ENCODE results near the gene HAND2.

Gene HAND2

GRCh38 chr4:173500841-173501591, 29.0 kb downstream of the HAND2 start:
- DNase-seq, result no peak

- DNase-seq, result no peak
These were observed 30.1 kb downstream of the HAND2 start for GRCh38 chr4:173499658-173500535.

GRCh38 chr4:173498771-173499170, 31.3 kb downstream of the HAND2 start:
- no peak for DNase-seq

DNA sequence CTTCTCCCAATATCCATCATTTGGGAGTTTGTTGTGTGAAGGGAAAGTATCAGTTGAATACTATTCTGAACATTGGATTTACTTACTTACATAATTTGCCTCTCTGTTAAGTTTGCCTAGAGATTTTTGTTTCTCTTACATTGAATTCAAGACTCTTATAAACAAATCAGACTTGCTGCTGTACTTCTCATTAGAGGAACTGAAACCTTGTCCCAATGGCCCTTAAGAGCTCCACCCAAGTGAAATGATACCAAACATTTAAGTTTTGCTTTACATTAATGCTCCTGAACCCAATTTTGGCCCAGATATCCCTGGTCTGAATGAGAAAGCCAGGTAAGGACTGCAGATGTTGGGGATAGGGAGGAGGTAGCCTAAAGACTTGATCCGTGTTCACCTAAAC, 32.0 kb downstream of the HAND2 start:
- no peak for DNase-seq

GRCh38 chr4:173494013-173494970, 35.7 kb downstream of the HAND2 start:
- peak; percentile 83 for DNase-seq

GRCh38 chr4:173493041-173493440, 37.0 kb downstream of the HAND2 start:
- DNase-seq, result no peak

DNA sequence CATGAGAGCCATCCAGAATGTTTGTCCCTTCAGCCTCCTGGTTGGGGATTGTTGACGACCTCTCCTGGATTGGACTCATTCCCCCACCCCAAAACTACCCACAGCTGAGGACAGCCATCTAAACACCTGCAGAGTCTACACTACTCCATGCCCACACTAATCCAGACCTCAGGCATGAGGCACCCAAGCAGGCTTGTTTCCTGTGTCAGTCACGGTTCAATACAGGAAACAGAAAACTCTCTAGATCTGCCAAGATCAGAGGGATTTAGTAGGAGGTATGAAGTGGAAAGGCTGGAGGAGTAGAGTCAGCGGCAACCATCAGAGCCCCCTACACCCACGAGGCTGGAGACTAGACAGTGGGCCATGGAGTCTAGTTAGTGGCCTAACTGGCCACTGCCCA, 37.7 kb downstream of the HAND2 start:
- no peak for DNase-seq

DNA sequence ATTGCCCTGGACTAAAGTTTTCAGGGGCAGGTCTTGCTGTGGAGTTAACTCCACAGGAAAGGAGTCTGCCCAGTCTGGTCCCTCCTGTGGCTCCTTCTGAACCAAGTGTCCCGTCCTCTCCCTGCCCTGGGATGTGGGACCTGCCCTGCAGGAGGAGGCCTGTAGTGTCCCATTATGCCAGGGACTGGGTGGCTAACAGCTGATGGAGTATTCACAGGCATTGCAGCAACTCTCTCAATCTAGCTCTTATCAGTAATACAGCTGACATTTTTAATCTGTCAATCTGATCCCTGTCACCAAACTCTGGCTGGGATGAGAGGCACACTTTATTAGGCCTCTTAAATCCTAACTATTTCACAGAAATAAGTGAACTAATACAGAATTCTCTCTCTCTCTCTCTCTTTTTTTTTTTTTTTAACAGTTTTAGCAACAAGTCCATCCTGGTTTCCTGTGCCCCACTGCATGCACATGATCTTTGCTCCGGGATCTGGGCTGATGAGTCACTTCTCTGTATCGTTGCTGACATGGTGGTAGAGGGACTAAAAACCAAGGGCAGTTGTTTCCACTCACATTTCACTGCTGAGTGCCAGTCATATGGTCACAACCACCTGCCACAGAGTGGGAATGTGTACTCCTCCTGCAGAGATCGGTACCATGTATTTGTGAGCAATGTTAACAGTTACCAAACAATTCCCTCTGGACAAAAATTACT, 39.1 kb downstream of the HAND2 start:
- DNase-seq, result no peak

DNA sequence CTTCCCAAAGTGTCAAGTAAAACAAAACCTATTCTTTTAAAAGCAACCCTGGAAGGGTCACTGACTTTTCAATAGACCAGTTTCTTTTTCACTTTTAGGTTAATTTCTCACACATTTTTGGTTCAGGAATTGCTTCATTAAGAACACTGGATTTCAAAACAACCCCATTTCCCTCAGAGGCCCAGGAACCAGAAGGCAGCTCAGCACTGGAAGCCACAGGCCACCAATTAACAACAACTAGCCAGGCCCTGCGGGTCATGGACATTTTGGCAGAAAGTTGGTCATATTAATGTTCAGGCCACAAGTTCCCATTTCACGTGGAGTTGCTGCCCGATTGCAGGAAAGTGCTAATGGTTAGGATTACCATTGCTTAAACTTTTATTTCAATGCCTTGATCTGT, 39.8 kb downstream of the HAND2 start:
- DNase-seq, result no peak

DNA sequence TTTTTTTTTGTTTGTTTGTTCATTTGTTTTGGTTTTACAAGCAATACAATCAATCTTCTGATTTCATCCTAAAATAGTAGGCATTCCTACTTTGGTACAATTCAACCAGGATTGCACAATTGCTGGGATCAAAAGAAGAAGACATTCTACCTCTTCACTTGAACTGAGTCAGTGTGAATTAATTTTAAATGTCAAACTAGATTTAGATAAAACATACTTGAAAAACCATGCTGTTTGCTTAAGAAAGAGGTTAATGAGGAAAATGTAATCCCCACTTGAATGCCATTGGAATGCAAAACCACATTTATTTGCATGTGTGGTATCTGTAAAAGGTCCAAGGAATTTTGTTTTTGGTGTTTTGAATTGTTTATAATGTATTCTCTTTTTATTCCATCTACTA, 40.5 kb downstream of the HAND2 start:
- DNase-seq, result no peak

GRCh38 chr4:173488656-173489055, 41.4 kb downstream of the HAND2 start:
- no peak for DNase-seq

GRCh38 chr4:173488074-173488473, 42.0 kb downstream of the HAND2 start:
- DNase-seq, result no peak

GRCh38 chr4:173486714-173487392, 43.2 kb downstream of the HAND2 start:
- no peak for DNase-seq

DNA sequence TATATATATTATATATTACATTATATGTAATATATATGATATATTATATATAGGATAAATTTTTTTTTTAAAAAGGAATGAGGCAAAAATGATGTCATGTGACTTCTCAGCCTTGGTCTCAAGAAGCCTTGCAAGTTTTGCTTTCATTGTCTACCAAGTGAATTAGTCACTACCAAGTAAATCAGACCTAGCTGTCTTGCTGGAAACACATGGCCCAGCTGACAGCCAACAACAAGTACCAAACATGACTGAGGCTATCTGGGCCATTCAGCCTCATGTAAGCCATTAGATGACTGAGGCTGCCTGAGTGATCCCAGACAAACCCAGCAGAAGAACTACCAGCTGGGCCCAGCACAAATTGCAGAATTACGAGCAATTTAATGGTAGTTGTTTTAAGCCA, 44.9 kb downstream of the HAND2 start:
- no peak for DNase-seq

- DNase-seq, result no peak
These were observed 47.6 kb downstream of the HAND2 start for GRCh38 chr4:173482330-173482931.

DNA sequence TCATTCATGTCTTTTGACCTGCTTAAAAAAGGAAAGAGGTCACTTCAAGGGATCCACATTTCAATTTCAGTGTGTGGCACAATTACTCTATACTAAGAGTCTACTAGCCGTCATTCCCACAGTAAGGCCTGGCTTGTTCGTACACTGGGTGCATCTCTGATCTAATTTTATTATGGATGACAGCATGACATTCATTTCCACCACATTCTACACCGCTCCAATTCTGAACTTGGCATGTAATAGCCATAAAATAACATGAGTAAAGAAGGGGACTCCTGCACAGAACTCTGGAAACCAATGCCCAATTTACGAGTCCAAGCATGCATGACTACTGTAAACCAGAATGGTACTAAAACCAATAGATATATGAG, 51.1 kb downstream of the HAND2 start:
- no peak for DNase-seq

DNA sequence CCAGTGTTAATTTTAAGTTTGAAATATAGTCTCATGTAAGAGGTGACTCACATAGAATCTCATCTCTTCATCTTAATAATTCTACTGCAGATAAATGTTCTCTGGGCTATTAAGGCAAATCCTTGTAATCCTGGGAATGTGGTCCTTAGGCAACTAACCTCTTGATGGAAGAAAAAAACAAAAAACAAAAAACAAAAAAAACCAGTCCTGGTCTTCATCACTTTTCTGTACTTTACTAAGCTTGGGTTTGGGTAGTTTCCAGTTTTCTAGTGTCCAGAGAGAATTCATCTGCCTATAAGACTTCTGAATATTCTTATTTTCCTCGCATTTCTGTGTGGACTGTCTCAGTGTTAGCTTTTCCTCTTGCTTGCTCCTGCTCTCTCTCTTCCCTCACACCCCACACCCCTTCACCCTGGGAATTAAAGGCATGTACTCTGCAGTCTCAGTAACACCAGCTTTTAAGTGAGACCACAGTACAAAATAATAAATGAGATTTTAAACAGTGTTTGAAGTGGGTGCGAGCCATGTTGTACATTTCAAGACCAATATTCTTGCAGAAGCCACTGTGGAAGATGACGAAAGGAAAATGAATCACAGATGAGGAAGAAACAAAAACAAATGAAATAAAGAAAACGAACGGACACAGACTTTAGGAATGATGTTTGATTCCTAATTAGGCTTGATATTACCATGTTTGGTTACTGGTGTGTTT, 51.7 kb downstream of the HAND2 start:
- DNase-seq, result no peak

- no peak for DNase-seq
These were observed 53.0 kb downstream of the HAND2 start for GRCh38 chr4:173477016-173477415.
